Measurements from ENCODE around the gene EVC.

GRCh38 chr4:5716391-5716790 is 5.4 kb downstream of the EVC start:
- TF ChIP-seq SP1 (IDR thresholded peaks at IDR 0.05) = no peak
- no peak for TF ChIP-seq HDGF (IDR thresholded peaks at IDR 0.05; ENCODE audit: borderline replicate concordance)
- TF ChIP-seq TARDBP (IDR thresholded peaks at IDR 0.05) = no peak
- no peak for TF ChIP-seq LEF1 (IDR thresholded peaks at IDR 0.05; ENCODE audit: borderline replicate concordance)
- no peak for TF ChIP-seq BHLHE40 (IDR thresholded peaks at IDR 0.05; ENCODE audit: borderline replicate concordance)
- no peak for TF ChIP-seq ARNT (IDR thresholded peaks at IDR 0.05)
- no peak for TF ChIP-seq ZNF384 (IDR thresholded peaks at IDR 0.05)
